Measurements from ENCODE around the gene GALNS.

GALNS gene

DNA sequence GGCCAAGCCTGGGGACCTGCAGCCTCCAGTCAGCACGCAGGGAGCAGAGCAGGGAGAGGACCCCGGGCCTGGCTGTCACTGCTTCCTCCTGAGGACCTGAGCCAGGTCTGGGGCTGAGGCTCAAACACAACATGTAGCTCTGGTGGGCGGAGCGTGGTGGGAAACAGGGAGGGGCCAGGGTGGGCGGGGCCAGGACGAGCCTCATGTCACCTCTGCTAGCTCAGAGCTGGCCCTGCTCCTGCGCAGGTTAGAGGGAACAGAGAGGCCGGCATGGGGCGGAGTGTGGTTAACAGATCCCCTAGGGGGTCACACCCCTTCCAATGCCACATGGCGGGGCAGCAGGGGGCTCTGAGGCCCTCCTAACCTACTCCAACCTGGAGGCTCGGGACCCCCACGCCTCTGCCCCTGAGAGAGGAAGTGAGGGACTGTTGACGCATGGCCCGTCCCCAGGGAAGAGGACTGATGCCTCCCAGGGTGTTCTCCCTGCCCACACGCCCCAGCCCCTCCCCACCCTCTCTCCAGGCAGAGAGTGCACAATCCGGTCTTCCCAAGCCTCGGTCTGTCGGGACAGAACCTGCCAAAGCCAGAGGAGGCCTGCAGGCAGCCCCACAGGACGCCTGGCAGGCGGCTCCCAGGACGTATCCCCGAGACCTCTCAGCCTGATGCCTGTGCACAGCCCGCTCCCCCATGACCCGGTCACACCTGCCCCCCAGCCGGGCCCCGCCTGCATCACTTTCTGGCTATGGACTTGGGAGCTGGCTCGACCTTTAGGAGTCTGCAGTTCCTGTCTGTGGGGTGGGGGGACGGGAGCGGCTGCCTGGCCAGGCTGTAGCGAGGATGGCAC is 86.9 kb downstream of the GALNS start:
- H3K4me1 ChIP-seq, result peaks cover 99% of the 10 kb centered on the region

GRCh38 chr16:88768071-88768783 is 88.5 kb downstream of the GALNS start:
- H3K4me2 ChIP-seq, result peak overlapping the region; percentile 99
- H3K27me3 ChIP-seq, result no peaks in the 10 kb centered on the region
- no peak for TF ChIP-seq Cebpa-rat (IDR thresholded peaks at IDR 0.05)
- H3K4me1 ChIP-seq, result peaks cover 99% of the 10 kb centered on the region
- H3K36me3 ChIP-seq, result peaks cover 29% of the 10 kb centered on the region
- H3K9me3 ChIP-seq, result no peaks in the 10 kb centered on the region
- H3K9ac ChIP-seq, result peak overlapping the region; percentile 68
- peaks cover 100% of the 10 kb centered on the region for H4K20me1 ChIP-seq
- H3K27ac ChIP-seq, result peak overlapping the region; percentile 80
- peak overlapping the region; percentile 45 for H3K4me3 ChIP-seq

More for the DNA sequence above, 86.9 kb downstream of the GALNS start:
- Histone ChIP-seq H3K27me3 (no peaks in the 10 kb centered on the region), H3K27ac (peak overlapping the region; percentile 89), H3K36me3 (peaks cover 13% of the 10 kb centered on the region), H3K4me2 (peak overlapping the region; percentile 99), H3K9me3 (no peaks in the 10 kb centered on the region), H3K9ac (peak overlapping the region; percentile 81), H3K4me3 (peak overlapping the region; percentile 60), H4K20me1 (peaks cover 100% of the 10 kb centered on the region)
- no peak for TF ChIP-seq Cebpa-rat (IDR thresholded peaks at IDR 0.05)

DNA sequence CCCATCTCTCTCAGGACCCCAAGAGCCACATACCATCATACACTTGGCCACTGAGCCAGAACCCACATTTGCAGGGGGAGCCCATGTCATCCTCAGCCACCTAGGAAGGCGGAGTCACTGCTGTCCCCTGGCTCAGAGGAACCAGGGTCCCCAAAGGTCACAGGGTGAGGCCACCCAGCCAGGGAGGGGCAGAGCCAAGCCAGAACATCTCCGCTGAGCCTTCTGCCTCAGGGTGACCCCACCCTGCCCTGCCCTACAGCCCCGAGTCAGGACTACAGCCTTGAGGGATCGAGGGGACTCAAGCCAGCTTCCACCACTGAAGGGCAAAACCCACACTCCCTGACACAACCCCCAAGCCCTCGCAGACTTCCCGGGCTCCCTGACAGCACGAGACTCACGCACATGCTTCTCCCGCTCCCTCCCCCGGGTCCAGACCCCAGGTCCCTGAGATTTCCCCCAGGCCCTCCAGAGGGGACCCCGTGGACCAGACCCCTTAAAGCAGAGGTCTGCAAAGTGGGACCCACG is 89.1 kb downstream of the GALNS start:
- peaks cover 99% of the 10 kb centered on the region for H3K4me1 ChIP-seq
- H3K36me3 ChIP-seq, result peaks cover 36% of the 10 kb centered on the region
- peaks cover 100% of the 10 kb centered on the region for H4K20me1 ChIP-seq

GRCh38 chr16:88766975-88767374 is 89.8 kb downstream of the GALNS start:
- peak overlapping the region; percentile 80; the same call in 1 of the 2 replicates for H3K27ac ChIP-seq
- TF ChIP-seq Cebpa-rat (IDR thresholded peaks at IDR 0.05), result no peak
- peaks cover 100% of the 10 kb centered on the region for H4K20me1 ChIP-seq
- peak overlapping the region; percentile 99 for H3K4me2 ChIP-seq
- peak overlapping the region; percentile 45 for H3K4me3 ChIP-seq
- no peaks in the 10 kb centered on the region for H3K27me3 ChIP-seq
- H3K4me1 ChIP-seq, result peaks cover 99% of the 10 kb centered on the region
- peak overlapping the region; percentile 68; the same call in 1 of the 2 replicates for H3K9ac ChIP-seq
- peaks cover 40% of the 10 kb centered on the region for H3K36me3 ChIP-seq
- no peaks in the 10 kb centered on the region for H3K9me3 ChIP-seq

More for the DNA sequence above, 89.1 kb downstream of the GALNS start:
- Histone ChIP-seq H3K9ac (peak overlapping the region; percentile 68), H3K27ac (peak overlapping the region; percentile 80), H3K4me3 (peak overlapping the region; percentile 45), H3K9me3 (no peaks in the 10 kb centered on the region), H3K27me3 (no peaks in the 10 kb centered on the region), H3K4me2 (peak overlapping the region; percentile 99)
- no peak for TF ChIP-seq Cebpa-rat (IDR thresholded peaks at IDR 0.05)

DNA sequence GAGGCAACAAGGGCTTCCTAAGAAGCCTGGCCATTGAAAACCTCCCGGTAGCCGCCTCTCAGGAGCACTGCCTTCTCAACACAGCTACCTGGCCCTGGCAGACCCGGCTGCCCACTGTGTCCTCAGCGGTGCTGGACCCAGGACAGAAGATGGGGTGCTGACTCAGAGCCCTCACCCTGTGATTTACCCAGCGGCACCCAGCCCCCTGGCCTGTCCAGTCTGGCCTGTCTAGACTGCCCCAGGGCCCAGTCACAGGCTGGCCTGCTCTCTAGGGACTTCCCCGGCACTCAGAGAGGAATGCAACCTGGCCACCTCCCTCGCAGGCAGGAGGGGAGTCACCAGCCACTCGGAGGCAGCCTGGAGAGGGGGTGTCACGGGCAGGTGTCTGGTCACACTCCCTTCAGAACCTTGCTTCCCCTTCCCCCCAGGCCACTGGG is 91.8 kb downstream of the GALNS start:
- no peak overlapping the region for H3K27ac ChIP-seq
- no peaks in the 10 kb centered on the region for H3K27me3 ChIP-seq
- TF ChIP-seq Cebpa-rat (IDR thresholded peaks at IDR 0.05), result no peak
- peaks cover 100% of the 10 kb centered on the region for H4K20me1 ChIP-seq
- peaks cover 97% of the 10 kb centered on the region for H3K4me1 ChIP-seq
- peak overlapping the region; percentile 25 for H3K4me2 ChIP-seq
- no peaks in the 10 kb centered on the region for H3K9me3 ChIP-seq
- no peak overlapping the region for H3K9ac ChIP-seq
- peaks cover 49% of the 10 kb centered on the region for H3K36me3 ChIP-seq
- H3K4me3 ChIP-seq, result no peak overlapping the region

DNA sequence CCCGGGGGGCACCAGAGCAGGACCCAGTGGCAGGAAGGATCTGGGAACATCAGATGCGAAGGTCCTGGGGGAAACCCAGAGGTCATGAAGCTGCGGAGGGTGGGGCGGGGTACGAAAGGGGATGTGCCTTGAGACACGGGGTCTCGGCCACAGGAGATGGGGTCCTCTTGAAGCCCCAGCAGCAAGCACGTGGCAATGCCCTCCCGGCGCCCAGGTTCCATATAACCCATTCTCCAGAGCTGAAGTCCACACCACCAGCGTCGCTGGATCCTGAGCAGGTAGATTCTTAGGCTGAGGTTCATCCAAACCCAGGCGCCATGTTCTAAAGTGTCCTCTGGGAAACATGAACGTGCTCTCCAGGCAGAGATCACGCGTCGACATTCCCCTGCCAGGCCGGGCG is 92.7 kb downstream of the GALNS start:
- Histone ChIP-seq H3K27me3 (no peaks in the 10 kb centered on the region), H3K9ac (no peak overlapping the region), H3K4me1 (peaks cover 97% of the 10 kb centered on the region), H3K4me2 (peak overlapping the region; percentile 25), H3K9me3 (peaks cover 1% of the 10 kb centered on the region; the same call in 1 of the 2 replicates), H3K4me3 (no peak overlapping the region), H3K36me3 (peaks cover 51% of the 10 kb centered on the region), H3K27ac (no peak overlapping the region), H4K20me1 (peaks cover 100% of the 10 kb centered on the region)
- no peak for TF ChIP-seq Cebpa-rat (IDR thresholded peaks at IDR 0.05)

Measured in BLaER1 (cell line).